Stimulated activated CD4-positive, alpha-beta T cell treated with anti-CD3 and anti-CD28 coated beads, TNF-alpha, amount 100 ng/mL, for 48 hours (primary cell): Measurements from ENCODE around the gene THRB.
"Not testable (repeated sequence)": the region's sequence is repeated elsewhere in the genome, so short reads cannot be mapped to it uniquely, and the experiment has no call there.

Source experiments
- DNase-seq, 3 donors: peaks; one replicate each; pipeline ENCODE4 v3.0.0-alpha.2; 2020; ENCODE audit warnings: low read depth in 3 of 3

THRB gene

DNA sequence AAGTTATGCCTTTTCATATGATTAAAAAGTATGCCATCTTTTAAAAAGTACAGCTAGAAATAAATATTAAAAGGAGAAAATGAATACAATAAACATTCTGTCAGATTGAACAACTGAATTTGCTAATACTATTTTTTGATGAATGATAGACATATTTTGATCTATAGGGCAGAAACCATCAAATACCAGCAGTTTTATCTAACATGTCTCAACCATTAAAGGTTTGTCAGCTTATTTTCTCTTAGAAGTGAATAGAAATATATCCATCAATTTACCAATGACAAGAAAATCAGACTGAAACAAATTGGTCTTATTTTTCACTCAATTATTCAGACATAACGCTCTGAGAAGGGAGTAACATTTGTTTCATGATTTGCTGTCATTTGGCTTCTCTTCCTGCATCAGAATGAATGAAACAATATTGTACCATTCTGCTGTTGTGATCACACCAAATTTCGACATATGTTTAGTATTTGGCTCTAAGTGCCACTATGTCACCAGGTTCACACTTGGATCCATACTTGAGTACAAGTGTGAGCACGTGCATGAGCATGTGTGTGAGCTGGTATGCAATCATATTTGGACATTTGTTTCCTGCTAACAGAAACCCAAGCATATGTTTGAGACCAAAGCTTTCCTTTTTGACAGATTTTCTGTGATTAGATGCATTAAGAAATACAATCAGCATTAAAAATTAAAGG lies 86.5 kb downstream of the THRB start:
- DNase-seq: no peak

DNA sequence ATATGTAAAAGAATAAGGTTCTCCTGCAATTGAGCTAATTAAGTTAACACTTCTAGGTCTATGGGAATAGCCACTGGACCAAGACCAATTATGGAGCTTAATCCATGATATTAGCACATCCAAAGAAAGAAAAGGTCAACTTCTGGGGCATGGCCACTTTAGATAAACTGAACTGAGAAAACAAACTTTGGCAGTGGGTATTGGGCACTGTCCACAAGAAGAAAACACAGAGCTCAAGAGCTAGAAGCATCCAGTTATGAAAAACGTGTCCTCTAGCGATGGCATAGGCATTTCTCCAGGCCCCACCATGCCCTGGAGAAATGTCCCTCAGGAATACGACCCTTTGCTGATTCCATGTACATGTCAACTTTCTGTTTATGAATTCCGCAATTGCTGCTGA lies 87.8 kb downstream of the THRB start:
- DNase-seq: no peak

DNA sequence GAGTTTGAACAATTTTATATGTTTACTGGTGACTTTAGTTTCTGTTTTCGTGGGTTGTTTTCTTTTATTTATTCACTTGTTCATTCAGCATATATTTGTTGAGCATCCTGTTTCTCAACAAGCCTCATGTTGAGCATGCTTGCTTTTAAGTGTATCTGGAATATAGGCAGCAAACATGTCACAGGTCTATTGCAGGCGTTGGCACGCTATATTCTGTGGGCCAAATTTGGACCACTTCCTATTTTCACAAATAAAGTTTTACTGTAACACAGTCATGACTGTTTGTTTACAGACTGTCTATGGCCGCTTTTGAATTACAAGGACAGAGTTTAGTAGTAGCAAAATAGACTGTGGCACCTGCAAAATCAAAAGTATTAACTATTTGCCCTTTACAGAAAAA lies 89.6 kb downstream of the THRB start:
- no peak for DNase-seq

DNA sequence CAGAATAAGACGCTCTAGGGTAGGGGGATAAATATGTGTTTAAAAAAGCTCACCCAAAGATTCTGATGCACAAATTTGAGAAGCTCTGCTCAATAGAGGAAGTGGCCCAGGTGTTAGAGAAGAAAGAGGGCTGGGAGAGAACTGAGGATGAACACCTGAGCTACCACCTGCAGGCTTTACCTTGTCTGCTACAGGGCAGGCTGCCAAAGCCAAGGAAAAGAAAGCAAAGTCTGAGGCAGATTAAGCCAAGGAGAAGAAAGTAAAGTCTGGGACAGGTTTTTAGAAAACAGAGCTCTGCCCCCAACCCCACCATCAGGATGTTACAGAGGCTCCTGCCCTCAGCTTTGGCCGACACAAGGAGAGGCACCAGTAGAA lies 92.9 kb downstream of the THRB start:
- no peak for DNase-seq

DNA sequence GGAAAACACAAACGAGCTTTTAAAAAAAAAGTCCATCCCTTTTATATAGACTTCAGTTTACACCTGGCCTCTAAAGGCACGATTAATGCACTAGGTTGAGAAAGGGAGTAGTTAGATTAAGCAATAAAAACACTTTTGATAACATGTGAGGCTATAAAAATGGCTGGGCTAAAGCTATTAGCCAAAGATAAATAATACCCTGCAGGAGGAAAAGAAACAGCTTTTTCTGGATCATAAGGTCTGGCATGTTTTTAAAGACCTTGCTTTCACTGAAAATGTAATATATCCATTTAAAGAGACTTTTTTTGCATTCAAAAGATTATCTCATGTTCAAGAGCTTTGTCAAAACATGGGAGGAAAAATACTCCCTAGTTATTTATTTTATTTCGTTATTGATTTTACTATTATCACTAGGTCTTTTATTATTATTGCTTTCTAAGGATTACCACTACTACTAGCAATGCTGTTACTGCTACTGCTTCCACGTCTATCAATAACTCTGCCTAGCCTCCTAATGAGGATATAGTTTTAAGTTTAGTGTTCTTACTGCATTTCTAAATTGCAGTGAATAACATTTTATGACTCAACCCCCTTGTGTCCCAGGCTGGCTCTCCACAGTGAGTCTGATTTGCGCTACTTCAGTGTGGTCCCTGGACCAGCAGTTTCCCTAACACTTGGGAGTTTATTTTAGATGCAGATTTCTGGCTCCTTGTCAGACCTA lies 93.4 kb downstream of the THRB start:
- DNase-seq: no peak

DNA sequence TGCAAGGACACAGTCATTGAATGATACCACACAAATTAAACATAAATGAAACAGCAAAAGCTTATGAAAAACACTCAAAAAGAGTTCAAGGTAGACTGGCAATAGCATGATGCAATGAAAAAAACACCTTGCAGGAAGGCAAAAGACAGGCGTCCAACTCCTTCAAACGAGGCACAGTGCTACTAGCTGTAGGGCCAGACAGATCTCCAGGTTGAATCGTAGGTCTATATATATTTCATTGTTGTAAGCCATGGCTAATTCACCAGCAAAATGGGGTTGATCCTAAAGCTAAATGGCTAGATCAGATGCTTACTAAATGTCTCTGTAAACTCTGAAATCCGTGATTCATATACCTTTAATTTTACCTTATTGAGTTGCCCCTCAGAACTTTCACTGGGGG lies 94.2 kb downstream of the THRB start:
- DNase-seq: no peak

DNA sequence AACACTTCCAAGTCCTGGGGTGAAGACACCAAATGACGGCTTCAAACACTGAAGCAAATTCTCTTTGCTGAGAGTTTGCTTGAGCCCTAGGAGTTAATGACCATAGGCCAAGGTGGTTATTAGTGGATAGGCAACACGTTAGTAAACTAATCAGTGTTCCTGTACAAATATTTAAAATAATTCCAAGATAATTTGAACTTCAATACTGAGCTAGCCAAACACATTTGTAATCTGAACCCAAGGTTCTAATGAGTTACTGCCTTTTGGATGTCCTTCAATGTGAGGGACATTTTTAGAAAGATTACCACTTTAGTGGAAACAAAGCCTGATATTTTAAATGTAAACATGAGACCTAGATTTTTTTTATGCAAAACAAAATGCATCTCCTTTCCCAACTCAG lies 94.6 kb downstream of the THRB start:
- no peak for DNase-seq

DNA sequence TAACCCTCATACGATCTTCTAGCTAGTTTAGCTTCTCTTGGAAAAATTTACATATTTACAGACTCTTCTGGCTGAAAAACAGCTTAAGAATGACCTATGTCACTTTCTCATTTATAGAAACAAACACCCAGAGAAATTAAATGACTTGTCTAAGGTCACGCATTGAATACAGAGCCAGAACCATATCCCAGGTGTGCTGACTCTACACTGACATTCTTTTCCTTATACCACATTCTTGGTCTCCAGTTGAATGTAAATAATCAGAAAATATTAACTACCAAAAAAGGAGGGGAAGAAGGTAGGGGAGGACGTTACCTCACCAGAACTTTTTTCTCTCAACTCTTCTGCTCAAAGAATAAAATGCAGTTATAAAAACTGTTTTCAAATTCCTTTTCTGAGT lies 95.0 kb downstream of the THRB start:
- DNase-seq: no peak

DNA sequence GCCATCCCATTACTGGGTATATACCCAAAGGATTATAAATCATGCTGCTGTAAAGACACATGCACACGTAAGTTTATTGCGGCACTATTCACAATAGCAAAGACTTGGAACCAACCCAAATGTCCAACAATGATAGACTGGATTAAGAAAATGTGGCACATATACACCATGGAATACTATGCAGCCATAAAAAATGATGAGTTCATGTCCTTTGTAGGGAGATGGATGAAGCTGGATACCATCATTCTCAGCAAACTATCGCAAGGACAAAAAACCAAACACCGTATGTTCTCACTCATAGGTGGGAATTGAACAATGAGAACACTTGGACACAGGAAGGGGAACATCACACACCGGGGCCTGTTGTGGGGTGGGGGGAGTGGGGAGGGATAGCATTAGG lies 95.9 kb downstream of the THRB start:
- not testable (repeated sequence) for DNase-seq

DNA sequence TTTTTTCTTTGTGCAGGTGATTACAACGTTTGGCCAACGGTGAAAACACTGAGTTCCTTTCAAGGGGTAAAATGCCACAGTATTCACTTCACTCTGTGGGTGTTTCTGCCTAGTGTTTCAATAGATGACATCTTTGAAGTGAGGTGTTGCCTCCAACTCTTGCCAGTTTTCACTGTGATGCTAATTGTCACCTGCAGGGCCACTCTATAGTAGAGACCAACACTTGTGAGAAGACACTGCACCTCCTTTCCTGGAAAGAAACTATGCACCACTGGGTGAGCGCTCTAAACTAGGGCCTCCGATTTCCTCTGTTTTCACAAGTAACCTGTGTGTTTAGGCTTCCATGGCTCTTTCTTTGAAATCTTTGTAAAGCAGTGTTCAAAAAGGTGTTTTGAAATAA lies 98.3 kb downstream of the THRB start:
- no peak for DNase-seq

DNA sequence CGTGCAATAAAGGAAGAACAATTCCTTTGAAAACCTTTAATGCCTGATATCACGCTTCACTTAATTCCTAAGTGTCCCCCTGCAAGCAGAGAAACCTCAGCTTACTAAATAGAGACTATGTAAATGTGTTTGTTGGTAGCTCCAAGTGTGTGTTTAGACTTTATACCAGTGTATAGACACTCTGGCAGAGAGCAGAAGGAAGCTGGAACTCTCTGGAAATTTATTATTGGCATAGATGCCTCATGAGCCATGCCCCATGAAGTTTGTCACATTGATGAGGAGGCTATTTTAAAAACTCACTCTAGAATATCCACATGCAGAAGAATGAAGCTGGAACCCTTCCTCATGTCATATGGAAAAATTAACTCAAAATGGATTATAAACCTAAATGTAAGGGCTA lies 99.9 kb downstream of the THRB start:
- no peak for DNase-seq

DNA sequence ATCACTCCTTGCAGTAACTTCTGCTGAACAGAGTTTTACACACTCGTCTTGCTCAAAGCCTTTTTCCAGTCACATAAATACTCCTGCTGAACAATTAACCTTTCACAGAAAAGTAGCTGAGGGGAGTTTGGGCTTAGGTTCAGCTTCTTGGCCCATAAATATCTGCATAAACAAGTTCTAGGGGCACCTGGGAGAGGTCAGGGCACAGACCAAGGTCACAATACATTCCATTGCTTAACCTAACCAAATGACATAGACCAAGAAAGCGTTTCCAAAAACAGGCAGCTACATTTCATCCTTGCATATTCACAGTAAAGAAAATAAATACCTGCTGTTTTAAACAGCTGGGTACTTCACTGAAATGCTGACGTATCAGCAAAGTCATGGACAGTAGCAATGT lies 101.3 kb downstream of the THRB start:
- DNase-seq: no peak

DNA sequence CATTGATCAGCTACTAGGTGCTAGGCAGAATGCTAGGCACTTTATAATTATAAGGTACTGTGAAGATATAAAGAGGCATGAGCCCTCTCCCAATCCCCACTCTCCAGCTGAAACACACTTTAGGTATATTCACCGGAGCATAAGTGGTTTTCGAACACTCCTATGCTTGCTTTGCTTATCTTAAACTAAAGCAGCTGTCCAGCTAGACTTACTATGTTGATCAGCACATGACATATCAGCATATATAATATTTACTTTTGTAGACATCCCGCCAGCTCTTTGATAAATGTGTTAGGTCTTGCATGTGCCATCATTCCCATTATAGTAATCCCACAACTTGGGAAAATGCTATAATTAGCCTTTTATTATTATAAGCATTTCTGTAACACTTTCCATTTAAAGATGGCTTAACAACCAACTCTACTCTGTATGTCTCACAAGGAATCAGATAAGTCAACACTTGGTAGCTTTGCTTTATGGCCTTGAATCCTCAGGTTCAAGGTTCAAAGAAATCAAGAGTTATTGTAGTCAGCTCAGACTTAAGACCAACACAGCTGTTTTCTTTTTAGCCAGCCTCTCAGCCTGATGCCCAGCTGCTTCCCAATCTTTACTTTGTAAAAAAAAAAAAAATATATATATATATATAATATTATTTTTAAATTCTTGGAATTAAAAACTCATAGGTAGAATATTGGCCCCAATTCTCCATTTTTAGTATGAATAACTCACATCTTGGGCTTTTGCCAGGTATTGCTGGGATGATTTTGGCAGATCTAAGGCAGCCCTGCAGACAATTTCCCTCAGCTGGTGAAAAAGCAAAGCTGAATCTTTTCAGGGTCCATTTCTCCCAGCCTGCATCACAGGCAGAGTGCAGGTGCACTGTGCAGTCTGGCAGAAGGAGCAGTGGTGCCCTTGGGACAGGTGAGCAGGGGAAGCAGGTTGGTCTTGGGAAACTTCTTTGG lies 104.2 kb downstream of the THRB start:
- DNase-seq: no peak

DNA sequence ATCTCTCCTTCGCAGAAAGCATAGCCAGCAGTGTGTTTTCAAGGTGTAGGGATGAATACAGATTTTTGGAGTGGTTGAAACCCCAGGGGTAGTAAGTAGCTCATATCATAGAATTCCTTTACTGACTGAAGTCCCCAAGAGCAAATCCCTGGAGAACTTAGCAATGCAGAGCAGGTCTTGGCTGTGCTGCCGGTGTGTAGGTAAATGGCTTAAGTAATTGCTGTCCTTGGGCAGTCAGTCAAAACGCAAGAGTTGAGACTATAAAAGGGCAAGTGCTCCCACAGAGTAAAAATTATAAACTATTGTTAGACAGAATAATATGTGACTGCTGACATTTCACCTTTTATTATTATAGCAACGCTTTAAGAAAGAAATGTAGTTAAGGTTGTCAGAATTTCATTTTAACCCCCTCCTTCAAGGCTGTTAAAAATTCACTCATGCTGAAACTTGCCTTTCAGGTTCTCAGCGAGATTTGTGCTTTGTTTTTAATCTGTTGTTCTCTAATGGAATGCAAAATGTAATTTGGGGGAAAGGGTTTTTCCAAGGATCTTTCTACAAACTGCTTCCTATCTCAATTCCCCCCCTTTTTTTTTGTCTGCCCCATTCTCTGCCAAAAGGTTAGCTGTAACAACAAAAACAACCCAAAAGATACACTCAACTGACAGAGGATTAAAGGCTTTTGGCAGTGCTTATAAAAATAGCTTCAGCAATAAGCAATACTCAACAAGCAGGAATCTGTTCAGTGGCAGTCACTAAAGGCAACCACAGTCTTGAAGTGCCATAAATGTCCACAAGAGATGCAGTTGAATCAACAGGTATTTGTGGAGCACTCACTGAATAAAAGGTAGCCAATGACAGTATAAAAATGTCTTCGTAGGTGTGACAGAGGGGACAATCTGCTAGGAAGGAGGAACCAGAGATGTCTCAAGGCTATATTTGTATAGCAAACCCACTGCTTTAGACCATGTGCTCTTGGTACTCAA lies 105.3 kb downstream of the THRB start:
- DNase-seq: no peak

DNA sequence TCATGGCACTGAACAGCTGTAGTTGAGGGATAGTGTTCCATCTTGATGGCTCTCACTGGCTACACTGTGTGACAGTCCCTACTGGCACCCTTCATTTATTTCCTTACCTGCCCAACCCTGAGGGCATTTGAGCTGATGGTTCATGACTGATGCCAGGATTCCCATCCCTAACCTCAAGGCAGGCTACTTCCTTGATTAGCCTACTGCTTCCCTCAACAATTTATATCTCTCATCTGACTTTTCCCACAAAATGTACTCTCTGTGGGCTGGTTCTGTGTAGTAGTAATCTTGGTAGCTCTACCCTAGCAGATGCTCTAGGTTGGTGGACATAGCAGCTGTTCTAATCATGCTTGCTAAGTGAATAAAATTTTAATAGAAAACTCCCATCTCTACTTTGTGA lies 106.0 kb downstream of the THRB start:
- DNase-seq: no peak

DNA sequence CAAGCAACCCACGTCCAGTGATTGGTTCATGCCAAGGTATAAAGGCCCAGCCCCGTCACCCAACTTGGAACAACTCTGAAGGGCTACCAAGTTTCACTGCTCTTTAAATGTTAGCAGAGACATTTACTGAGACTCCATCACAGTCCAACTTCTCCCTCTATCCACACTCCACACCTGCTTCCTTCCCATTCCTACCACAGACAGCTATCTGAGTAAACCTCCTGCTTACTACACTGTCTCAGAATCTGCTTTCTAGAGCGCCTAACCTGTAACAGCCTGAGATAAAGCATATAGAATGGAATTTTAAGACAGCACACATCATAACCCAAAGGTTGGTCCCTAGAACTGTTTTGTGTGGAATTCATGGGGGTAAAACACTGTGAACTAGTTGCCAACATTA lies 106.5 kb downstream of the THRB start:
- DNase-seq: no peak

DNA sequence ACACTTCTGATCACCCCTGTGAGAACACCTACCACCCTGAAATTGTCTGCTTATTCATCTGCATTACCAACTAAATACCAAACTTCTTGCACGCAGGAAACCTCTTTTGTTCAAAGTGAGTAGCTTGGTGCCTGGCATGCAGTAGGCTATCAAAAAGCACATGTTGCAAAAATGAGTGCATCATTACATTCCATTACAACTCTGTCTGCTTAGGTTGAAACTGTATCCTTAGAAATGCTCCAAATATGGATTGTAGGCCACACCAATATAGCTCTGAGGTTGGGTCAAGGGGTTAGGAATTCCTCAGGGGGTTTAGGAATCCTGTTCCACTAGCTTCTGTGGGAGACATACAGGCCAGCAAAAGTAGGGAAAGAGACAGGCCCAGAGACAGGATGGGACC lies 107.2 kb downstream of the THRB start:
- no peak for DNase-seq

DNA sequence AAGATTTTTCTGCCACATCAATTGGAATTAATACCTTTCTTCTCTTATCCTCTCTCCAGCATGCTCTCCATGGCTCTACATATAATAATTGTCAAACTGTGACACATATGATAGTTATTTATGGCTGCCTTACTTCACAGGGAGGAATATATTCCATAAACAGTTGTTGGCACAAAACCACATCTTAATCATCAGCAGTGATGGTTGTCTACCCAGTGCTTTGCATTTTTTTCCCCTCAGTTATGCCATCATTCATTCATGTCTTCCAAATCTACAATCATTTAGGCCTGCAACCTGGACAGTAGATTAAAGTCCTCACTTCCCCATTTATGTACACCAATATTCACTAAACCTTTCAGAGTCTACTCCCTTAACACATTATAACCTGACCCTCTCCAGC lies 107.7 kb downstream of the THRB start:
- DNase-seq: no peak

DNA sequence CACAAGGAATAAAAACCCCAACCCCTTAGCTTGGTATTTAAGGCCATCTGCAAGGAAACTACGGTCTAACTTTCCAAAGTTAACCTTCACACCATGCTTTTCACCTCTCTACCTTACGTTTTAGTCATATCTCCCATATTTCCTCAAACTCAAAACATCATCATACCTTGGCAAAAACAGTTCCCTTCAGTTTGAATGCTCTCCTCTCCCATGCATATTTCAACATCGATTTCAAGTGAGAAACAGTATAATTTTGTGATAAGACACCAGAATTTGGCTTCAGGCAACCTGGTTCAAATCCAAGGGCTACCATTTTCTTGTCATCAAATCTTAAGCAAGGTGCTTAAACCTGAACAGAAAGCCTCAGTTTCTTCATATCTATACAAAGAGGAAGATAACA lies 108.2 kb downstream of the THRB start:
- no peak for DNase-seq

DNA sequence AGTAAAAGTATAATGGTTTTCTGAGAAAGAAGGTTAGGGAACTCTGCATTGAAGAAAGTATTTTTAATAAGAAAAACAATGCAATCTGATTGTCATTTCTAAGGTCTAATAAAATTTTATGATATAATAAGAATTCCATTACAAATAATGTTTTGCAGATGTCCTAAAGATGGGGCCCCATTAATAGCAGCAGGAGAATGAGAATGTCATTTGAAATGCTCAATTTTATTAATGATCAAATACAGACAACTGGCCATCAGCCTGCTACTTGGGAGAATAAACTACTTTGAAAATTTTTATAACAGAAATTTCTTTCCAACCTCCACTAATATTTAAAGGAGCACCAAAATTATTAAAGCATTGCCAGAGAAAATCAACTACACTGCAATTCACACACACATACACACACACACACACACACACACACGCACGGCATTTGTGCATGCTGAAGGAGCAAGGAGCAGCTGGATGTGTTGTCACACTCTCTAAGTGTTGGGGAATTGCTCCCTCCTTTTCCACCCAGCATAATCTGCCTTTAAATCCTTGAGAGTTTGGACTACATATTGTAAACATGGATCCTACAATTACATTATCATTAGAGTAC lies 109.5 kb downstream of the THRB start:
- DNase-seq: no peak

DNA sequence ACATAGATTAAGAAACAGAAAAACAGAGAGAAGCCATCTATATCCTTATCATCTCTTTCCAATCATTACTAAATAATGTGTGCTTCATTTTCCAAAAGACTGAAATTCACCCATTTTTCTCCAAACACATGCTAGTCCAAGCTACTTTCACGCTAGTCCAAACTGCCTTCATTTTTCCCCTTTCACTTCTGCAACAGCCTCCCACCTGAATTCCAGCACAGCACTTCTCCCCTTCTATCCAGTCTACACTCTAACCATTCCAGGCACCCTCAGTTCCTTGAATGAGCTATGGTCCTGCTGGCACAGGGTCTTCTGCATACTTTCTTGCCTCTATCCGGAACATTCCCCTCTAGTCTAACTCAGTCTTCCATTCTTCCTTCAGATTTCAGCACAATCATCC lies 112.0 kb downstream of the THRB start:
- no peak for DNase-seq
